GM12878 (cell line): ENCODE data around the gene UBE2L6. TPM values are rescaled to one million over a fixed set of nuclear protein-coding genes. Genes with fewer than 3 reads are reported as not detected.
A peak's percentile ranks its signal among the peaks of the same experiment; 100 is the strongest.

Experiments
- BCL11A ChIP-seq: IDR thresholded peaks from 2 replicates; pipeline ENCODE4 v1.6.1; 2011; ENCODE audit warnings: low read depth, low read length
- BCL3 ChIP-seq: IDR thresholded peaks from 2 replicates; pipeline ENCODE4 v1.6.1; 2011; ENCODE audit warnings: borderline replicate concordance, low read depth, mild to moderate bottlenecking, moderate library complexity, low read length; ENCODE audit not compliant: insufficient read depth, poor library complexity, severe bottlenecking
- CBX5 ChIP-seq: sonication (generic); IDR thresholded peaks from 2 replicates; pipeline ENCODE4 v1.6.1; 2016; ENCODE audit warnings: low read depth, moderate library complexity, mild to moderate bottlenecking, inconsistent platforms
- CHD2 ChIP-seq: IDR thresholded peaks from 2 replicates; pipeline ENCODE4 v1.6.1; 2011; ENCODE audit warnings: low read depth, low read length, improper control_type of control experiment, borderline replicate concordance
- CREB1 ChIP-seq: IDR thresholded peaks from 2 replicates; pipeline ENCODE4 v1.6.1; 2012; ENCODE audit warnings: low read depth, mild to moderate bottlenecking, inconsistent platforms
- CREM ChIP-seq: IDR thresholded peaks from 2 replicates; pipeline ENCODE4 v1.6.1; 2014; ENCODE audit warnings: antibody characterized with exemption, low read depth
- E4F1 ChIP-seq: fragments of 450-650 bp; IDR thresholded peaks from 2 replicates; pipeline ENCODE4 v1.6.1; 2018; ENCODE audit warnings: borderline replicate concordance, mild to moderate bottlenecking; ENCODE audit not compliant: partially characterized antibody
- FOXK2 ChIP-seq: fragments of 450-650 bp; IDR thresholded peaks from 2 replicates; pipeline ENCODE4 v1.6.1; 2017; ENCODE audit warnings: mild to moderate bottlenecking, moderate library complexity
- IKZF2 ChIP-seq, 2 experiments: fragments of 450-650 bp; IDR thresholded peaks; 2 replicates each; pipeline ENCODE4 v1.6.1; 2017; ENCODE audit warnings: mild to moderate bottlenecking in 2 of 2, moderate library complexity in 2 of 2
- NRF1 ChIP-seq: conservative IDR thresholded peaks from 2 replicates; pipeline ENCODE4 v1.6.1; 2011; ENCODE audit warnings: mild to moderate bottlenecking, low read depth, low read length, improper control_type of control experiment
- PML ChIP-seq: IDR thresholded peaks from 2 replicates; pipeline ENCODE4 v1.6.1; 2012; ENCODE audit warnings: low read length, inconsistent platforms
- POLR2AphosphoS2 ChIP-seq: IDR thresholded peaks from 2 replicates; pipeline ENCODE4 v1.6.1; 2011; ENCODE audit warnings: low read depth, mild to moderate bottlenecking, low read length, improper control_type of control experiment, moderate library complexity
- RAD51 ChIP-seq: fragments of 450-650 bp; IDR thresholded peaks from 2 replicates; pipeline ENCODE4 v1.6.1; 2016; ENCODE audit warnings: moderate library complexity, mild to moderate bottlenecking, inconsistent platforms
- SIN3A ChIP-seq: IDR thresholded peaks from 2 replicates; pipeline ENCODE4 v1.6.1; 2012; ENCODE audit warnings: low read depth, low read length, improper control_type of control experiment
- SRF ChIP-seq, 2 experiments: IDR thresholded peaks; 2 replicates each; pipeline ENCODE4 v1.6.1; 2011; ENCODE audit warnings: low read depth in 2 of 2, low read length in 2 of 2, mild to moderate bottlenecking in 1 of 2, moderate library complexity in 1 of 2
- TCF3 ChIP-seq: IDR thresholded peaks from 2 replicates; pipeline ENCODE4 v1.6.1; 2012; ENCODE audit warnings: low read depth, mild to moderate bottlenecking, low read length, borderline replicate concordance; ENCODE audit not compliant: insufficient read depth
- USF1 ChIP-seq: IDR thresholded peaks from 2 replicates; pipeline ENCODE4 v1.6.1; 2011; ENCODE audit warnings: borderline replicate concordance, low read depth, mild to moderate bottlenecking, moderate library complexity, mixed read lengths, low read length; ENCODE audit not compliant: insufficient read depth; ENCODE audit errors: extremely low read length
- polyA plus RNA-seq, 11 experiments: library from polyadenylated mRNA; depleted of rRNA in 4 of 11; unstranded in 6 of 11; stranded (reverse) in 5 of 11; fragments of >200 nt; fragmentation: Nextera tagmentation in 4 of 11; fragmentation: Illumina TruSeq in 1 of 11; extraction: Ambion mirVana in 4 of 11; extraction: Trizol in 1 of 11; gene quantifications; 1 replicate in 1 of 11; 2 replicates in 10 of 11; pipeline versions ENCODE4 v1.2.1 to v1.2.3, GENCODE V29; 2011 to 2016; ENCODE audit warnings: inconsistent platforms in 2 of 11, missing spikeins in 2 of 11, low read depth in 1 of 11
- total RNA-seq, 4 experiments: library from RNA; depleted of rRNA in 3 of 4; stranded (reverse); fragments of >200 nt in 3 of 4; fragmentation: Illumina TruSeq in 1 of 4; extraction: Trizol in 1 of 4; gene quantifications; 2 replicates each; pipeline versions ENCODE4 v1.2.1 to v1.2.3, GENCODE V29; 2013 to 2021
- TF ChIP-seq, protein P1 (sequence below): fragments of 450-650 bp; IDR thresholded peaks from 2 replicates; pipeline ENCODE4 v1.6.1; 2017; ENCODE audit warnings: mild to moderate bottlenecking, low read depth, inconsistent platforms; ENCODE audit not compliant: poor library complexity, severe bottlenecking
- TF ChIP-seq, protein P2 (sequence below): fragments of 450-650 bp; IDR thresholded peaks from 2 replicates; pipeline ENCODE4 v1.6.1; 2017; ENCODE audit warnings: mild to moderate bottlenecking, moderate library complexity

UBE2L6 gene
- total and polyA plus RNA-seq, 10 of the 15 experiments (the other 5 are each of a cell fraction or from before 2014, with no cell fraction given): 114 to 295 (median 173) TPM

DNA sequence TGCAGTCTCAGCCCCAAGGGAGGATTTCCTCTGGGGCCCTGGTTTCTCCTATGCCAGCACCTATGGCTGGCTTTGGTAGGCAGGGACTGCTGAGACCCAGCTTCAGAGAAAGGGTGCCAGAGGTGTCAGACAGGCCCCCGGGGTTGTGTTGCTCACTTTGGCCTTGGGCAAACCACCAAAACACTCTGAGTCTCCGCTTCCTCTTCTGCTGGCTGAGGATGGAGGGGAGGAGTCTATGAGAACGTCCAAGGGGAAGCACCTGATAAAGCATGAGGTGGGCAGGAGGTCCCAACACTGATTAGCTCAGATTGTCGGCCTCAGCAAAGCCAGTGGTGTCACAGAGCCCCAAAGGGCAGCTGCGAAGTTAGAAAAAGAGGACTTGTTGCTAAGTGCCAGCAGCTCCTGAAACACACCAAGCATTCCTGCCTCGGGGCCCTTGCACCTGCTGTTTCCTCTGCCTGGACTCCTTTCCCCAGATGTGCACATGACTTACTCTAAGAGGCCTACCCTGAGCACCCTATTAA, 19.6 kb downstream of the UBE2L6 start (continued):
- TF ChIP-seq, protein P1, sequence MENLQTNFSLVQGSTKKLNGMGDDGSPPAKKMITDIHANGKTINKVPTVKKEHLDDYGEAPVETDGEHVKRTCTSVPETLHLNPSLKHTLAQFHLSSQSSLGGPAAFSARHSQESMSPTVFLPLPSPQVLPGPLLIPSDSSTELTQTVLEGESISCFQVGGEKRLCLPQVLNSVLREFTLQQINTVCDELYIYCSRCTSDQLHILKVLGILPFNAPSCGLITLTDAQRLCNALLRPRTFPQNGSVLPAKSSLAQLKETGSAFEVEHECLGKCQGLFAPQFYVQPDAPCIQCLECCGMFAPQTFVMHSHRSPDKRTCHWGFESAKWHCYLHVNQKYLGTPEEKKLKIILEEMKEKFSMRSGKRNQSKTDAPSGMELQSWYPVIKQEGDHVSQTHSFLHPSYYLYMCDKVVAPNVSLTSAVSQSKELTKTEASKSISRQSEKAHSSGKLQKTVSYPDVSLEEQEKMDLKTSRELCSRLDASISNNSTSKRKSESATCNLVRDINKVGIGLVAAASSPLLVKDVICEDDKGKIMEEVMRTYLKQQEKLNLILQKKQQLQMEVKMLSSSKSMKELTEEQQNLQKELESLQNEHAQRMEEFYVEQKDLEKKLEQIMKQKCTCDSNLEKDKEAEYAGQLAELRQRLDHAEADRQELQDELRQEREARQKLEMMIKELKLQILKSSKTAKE: peak; percentile 93
- TF ChIP-seq POLR2AphosphoS2 (no peak), FOXK2 (no peak), IKZF2 (IDR thresholded peaks at IDR 0.05) (peak in 1 of 2 experiments; percentile 33; a peak in 1 of 4 replicates), SRF (IDR thresholded peaks at IDR 0.05; ENCODE audit: low read depth in 2 of 2, low read length in 2 of 2) (no peak), CREB1 (no peak), PML (no peak), RAD51 (no peak), BCL3 (no peak), TCF3 (no peak), BCL11A (no peak), SIN3A (no peak), USF1 (no peak), E4F1 (no peak), CREM (no peak), CBX5 (no peak), NRF1 (no peak), CHD2 (peak; percentile 15; the same call in 1 of the 2 replicates)
- TF ChIP-seq, protein P2, sequence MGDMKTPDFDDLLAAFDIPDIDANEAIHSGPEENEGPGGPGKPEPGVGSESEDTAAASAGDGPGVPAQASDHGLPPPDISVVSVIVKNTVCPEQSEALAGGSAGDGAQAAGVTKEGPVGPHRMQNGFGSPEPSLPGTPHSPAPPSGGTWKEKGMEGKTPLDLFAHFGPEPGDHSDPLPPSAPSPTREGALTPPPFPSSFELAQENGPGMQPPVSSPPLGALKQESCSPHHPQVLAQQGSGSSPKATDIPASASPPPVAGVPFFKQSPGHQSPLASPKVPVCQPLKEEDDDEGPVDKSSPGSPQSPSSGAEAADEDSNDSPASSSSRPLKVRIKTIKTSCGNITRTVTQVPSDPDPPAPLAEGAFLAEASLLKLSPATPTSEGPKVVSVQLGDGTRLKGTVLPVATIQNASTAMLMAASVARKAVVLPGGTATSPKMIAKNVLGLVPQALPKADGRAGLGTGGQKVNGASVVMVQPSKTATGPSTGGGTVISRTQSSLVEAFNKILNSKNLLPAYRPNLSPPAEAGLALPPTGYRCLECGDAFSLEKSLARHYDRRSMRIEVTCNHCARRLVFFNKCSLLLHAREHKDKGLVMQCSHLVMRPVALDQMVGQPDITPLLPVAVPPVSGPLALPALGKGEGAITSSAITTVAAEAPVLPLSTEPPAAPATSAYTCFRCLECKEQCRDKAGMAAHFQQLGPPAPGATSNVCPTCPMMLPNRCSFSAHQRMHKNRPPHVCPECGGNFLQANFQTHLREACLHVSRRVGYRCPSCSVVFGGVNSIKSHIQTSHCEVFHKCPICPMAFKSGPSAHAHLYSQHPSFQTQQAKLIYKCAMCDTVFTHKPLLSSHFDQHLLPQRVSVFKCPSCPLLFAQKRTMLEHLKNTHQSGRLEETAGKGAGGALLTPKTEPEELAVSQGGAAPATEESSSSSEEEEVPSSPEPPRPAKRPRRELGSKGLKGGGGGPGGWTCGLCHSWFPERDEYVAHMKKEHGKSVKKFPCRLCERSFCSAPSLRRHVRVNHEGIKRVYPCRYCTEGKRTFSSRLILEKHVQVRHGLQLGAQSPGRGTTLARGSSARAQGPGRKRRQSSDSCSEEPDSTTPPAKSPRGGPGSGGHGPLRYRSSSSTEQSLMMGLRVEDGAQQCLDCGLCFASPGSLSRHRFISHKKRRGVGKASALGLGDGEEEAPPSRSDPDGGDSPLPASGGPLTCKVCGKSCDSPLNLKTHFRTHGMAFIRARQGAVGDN: peak; percentile 31; the same call in 1 of the 2 replicates
